SK-N-SH treated with all-trans-retinoic acid at 6 μM for 48 hours (cell line): ENCODE data around the gene ARHGEF4.

ENCODE experiments used
- ATAC-seq: fragments of 200-7000 bp; cut with Tn5 transposase; 3 replicates; pipeline ENCODE4 v1.9.1; 2020; ENCODE audit warnings: mild to moderate bottlenecking, moderate library complexity
- ARNTL ChIP-seq: fragments of 450-650 bp; formaldehyde crosslinking; IDR thresholded peaks from 2 replicates; pipeline ENCODE4 v1.5.0; 2020; ENCODE audit warnings: low read depth, mild to moderate bottlenecking, moderate library complexity, borderline replicate concordance
- BACH2 ChIP-seq: fragments of 250-450 bp; sonication (Bioruptor Pico); IDR thresholded peaks from 2 replicates; pipeline ENCODE4 v1.9.0; 2021; ENCODE audit warnings: mild to moderate bottlenecking, borderline replicate concordance
- CSDC2 ChIP-seq: fragments of 250-450 bp; sonication (Bioruptor Pico); IDR thresholded peaks from 2 replicates; pipeline ENCODE4 v1.5.0; 2020; ENCODE audit warnings: mild to moderate bottlenecking, moderate library complexity
- ESRRG ChIP-seq: fragments of 250-450 bp; sonication (Bioruptor Pico); IDR thresholded peaks from 2 replicates; pipeline ENCODE4 v1.6.1; 2021; ENCODE audit warnings: mild to moderate bottlenecking
- ISL1 ChIP-seq: fragments of 250-450 bp; sonication (Bioruptor Pico); IDR thresholded peaks from 2 replicates; pipeline ENCODE4 v2.1.2; 2022; ENCODE audit warnings: mild to moderate bottlenecking, moderate library complexity
- OSR1 ChIP-seq: fragments of 250-450 bp; sonication (Bioruptor Pico); IDR thresholded peaks from 2 replicates; pipeline ENCODE4 v1.8.0; 2022; ENCODE audit warnings: moderate library complexity, mild to moderate bottlenecking, inconsistent platforms
- PATZ1 ChIP-seq: fragments of 250-450 bp; sonication (Bioruptor Pico); IDR thresholded peaks from 2 replicates; pipeline ENCODE4 v1.8.0; 2020; ENCODE audit warnings: mild to moderate bottlenecking, moderate library complexity, borderline replicate concordance
- POU6F1 ChIP-seq: fragments of 250-450 bp; sonication (Bioruptor Pico); IDR thresholded peaks from 2 replicates; pipeline ENCODE4 v1.8.0; 2021; ENCODE audit warnings: low read depth, mild to moderate bottlenecking, moderate library complexity, borderline replicate concordance
- PPARA ChIP-seq: fragments of 250-450 bp; sonication (Bioruptor Pico); IDR thresholded peaks from 2 replicates; pipeline ENCODE4 v1.5.0; 2020; ENCODE audit warnings: mild to moderate bottlenecking, borderline replicate concordance
- SNAI2 ChIP-seq: fragments of 250-450 bp; sonication (Bioruptor Pico); IDR thresholded peaks from 2 replicates; pipeline ENCODE4 v1.5.0; 2020; ENCODE audit warnings: mild to moderate bottlenecking, moderate library complexity
- TCF4 ChIP-seq: fragments of 250-450 bp; sonication (Bioruptor Pico); IDR thresholded peaks from 2 replicates; pipeline ENCODE4 v1.8.0; 2021; ENCODE audit warnings: mild to moderate bottlenecking, moderate library complexity, borderline replicate concordance
- TOX ChIP-seq: fragments of 250-450 bp; sonication (Bioruptor Pico); IDR thresholded peaks from 2 replicates; pipeline ENCODE4 v1.8.0; 2021; ENCODE audit warnings: mild to moderate bottlenecking, moderate library complexity, borderline replicate concordance
- TSHZ2 ChIP-seq: fragments of 250-450 bp; sonication (Bioruptor Pico); IDR thresholded peaks from 2 replicates; pipeline ENCODE4 v1.5.0; 2020; ENCODE audit warnings: mild to moderate bottlenecking, moderate library complexity
- ZC3H10 ChIP-seq: fragments of 250-450 bp; sonication (Bioruptor Pico); IDR thresholded peaks from 2 replicates; pipeline ENCODE4 v1.5.1; 2021; ENCODE audit warnings: mild to moderate bottlenecking, moderate library complexity
- ZFP3 ChIP-seq: fragments of 250-450 bp; sonication (Bioruptor Pico); IDR thresholded peaks from 2 replicates; pipeline ENCODE4 v1.5.0; 2020; ENCODE audit warnings: mild to moderate bottlenecking, moderate library complexity
- ZFP30 ChIP-seq: fragments of 450-650 bp; formaldehyde crosslinking; IDR thresholded peaks from 2 replicates; pipeline ENCODE4 v1.5.0; 2022; ENCODE audit warnings: mild to moderate bottlenecking, moderate library complexity
- ZNF565 ChIP-seq: fragments of 450-650 bp; formaldehyde crosslinking; conservative IDR thresholded peaks from 2 replicates; pipeline ENCODE4 v1.5.0; 2020; ENCODE audit warnings: low read depth, mild to moderate bottlenecking, moderate library complexity
- ZNF70 ChIP-seq: fragments of 450-650 bp; formaldehyde crosslinking; IDR thresholded peaks from 2 replicates; pipeline ENCODE4 v1.5.0; 2020; ENCODE audit warnings: mild to moderate bottlenecking, moderate library complexity
- ZNF8 ChIP-seq: fragments of 450-650 bp; formaldehyde crosslinking; IDR thresholded peaks from 2 replicates; pipeline ENCODE4 v1.5.0; 2020; ENCODE audit warnings: mild to moderate bottlenecking, moderate library complexity
- TF ChIP-seq, protein P1 (sequence below): fragments of 250-450 bp; sonication (Bioruptor Pico); IDR thresholded peaks from 2 replicates; pipeline ENCODE4 v1.5.1; 2020; ENCODE audit warnings: low read depth, mild to moderate bottlenecking, moderate library complexity

Gene ARHGEF4

GRCh38 chr2:131056932-131057287 is 220.2 kb downstream of the ARHGEF4 start (continued):
- TF ChIP-seq POU6F1 (CRISPR knock-in tag): no peak

GRCh38 chr2:131058214-131058843 is 221.6 kb downstream of the ARHGEF4 start:
- TF ChIP-seq OSR1: no peak
- no peak for ATAC-seq

DNA sequence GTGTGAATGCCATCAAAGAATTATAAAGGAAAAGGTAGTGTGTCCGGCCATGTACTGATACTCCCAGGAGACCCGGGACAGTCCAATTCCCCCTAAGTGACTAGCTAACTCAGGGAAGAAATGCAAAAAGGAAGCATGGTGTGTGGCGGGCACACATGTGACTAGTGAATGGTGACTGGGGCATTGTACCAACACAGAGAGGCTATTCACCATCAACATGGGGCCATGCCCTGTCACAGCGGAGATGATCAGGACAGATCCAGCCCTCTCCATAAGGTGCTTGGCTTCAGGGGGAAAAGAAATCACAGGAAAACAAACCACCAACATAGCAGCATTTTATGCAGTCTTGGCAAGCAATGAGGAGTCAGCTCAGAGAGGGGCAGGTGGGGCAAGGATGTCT is 222.2 kb downstream of the ARHGEF4 start:
- TF ChIP-seq CSDC2 (no peak), ARNTL (CRISPR knock-in tag) (no peak), BACH2 (CRISPR knock-in tag) (no peak)

GRCh38 chr2:131063501-131064283 is 227.0 kb downstream of the ARHGEF4 start:
- ATAC-seq: no peak
- TF ChIP-seq ISL1 (CRISPR knock-in tag): no peak
- no peak for TF ChIP-seq PATZ1 (CRISPR knock-in tag)
- no peak for TF ChIP-seq ZFP3 (CRISPR knock-in tag)
- TF ChIP-seq ZNF70: no peak
- no peak for TF ChIP-seq ESRRG
- no peak for TF ChIP-seq POU6F1 (CRISPR knock-in tag)
- no peak for TF ChIP-seq BACH2 (CRISPR knock-in tag)
- TF ChIP-seq OSR1: no peak
- no peak for TF ChIP-seq ZFP30 (CRISPR knock-in tag)
- TF ChIP-seq, protein P1, sequence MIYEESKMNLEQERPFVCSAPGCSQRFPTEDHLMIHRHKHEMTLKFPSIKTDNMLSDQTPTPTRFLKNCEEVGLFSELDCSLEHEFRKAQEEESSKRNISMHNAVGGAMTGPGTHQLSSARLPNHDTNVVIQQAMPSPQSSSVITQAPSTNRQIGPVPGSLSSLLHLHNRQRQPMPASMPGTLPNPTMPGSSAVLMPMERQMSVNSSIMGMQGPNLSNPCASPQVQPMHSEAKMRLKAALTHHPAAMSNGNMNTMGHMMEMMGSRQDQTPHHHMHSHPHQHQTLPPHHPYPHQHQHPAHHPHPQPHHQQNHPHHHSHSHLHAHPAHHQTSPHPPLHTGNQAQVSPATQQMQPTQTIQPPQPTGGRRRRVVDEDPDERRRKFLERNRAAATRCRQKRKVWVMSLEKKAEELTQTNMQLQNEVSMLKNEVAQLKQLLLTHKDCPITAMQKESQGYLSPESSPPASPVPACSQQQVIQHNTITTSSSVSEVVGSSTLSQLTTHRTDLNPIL (CRISPR knock-in tag): no peak
- TF ChIP-seq TOX: no peak
- TF ChIP-seq PPARA (CRISPR knock-in tag): no peak
- no peak for TF ChIP-seq CSDC2
- no peak for TF ChIP-seq SNAI2
- no peak for TF ChIP-seq TSHZ2
- no peak for TF ChIP-seq ARNTL (CRISPR knock-in tag)
- no peak for TF ChIP-seq TCF4 (CRISPR knock-in tag)
- TF ChIP-seq ZNF565 (CRISPR knock-in tag): no peak
- TF ChIP-seq ZNF8 (CRISPR knock-in tag): no peak
- no peak for TF ChIP-seq ZC3H10 (CRISPR knock-in tag)

More for the DNA sequence above, 222.2 kb downstream of the ARHGEF4 start:
- no peak for ATAC-seq
